GM19043 (cell line): ENCODE results near the gene WSB1.

Experiments used
- ATAC-seq: cut with Tn5 transposase; IDR thresholded peaks from one replicate; pipeline ENCODE4 v1.9.1; 2021; ENCODE audit warnings: low read depth; ENCODE audit not compliant: unreplicated experiment

WSB1 gene

DNA sequence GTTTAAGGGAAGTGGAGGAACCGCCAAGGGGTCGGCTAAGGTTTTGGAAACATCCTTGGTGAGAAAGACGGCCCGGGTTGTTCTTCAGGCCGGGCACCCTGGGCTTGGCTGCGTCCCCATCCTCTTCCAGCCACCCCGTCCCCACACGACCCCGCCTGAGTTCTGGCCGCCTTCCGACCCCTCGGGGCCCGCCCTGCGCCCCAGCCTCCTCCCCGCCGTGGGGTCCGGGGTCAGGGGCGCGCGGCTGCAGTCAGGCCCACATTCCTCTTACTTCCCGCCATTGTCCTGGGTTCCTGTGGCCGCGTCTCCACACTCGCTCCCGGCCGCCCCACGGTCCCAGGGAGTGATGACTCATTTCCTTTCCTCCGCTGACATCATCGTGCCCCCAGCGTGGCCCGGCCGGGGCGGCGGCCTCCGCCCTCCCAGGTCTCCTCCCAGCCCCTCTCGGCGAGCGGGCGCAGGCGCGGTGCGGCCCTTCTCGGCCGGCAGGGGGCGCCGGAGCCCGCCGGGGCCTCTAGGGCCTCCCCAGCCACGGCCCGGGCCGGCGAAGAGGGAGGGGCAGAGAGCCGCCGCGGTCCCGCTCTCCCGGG is 59.6 kb downstream of the WSB1 start:
- ATAC-seq: peak; percentile 74

DNA sequence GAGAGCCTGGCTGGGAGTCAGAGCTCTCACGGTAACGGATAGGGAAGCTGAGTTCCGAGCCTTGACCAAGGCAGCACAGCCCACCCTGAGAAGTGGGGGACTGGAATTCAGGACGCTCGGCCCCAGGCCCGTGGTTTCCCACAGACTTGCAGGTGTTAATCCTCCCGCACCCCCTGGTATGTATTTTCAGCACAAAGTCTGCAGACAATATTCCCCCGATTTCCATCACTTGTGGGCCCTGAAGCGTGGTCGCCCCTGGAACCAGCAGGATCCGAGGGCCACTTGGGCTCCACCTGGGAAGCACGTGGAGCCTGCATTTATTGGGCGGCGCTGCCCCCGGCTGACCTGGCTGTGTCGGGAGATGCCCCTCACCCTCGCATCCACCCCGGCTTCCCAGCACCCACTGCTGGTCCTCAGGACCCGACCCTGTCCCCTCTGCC is 60.2 kb downstream of the WSB1 start:
- peak; percentile 3 for ATAC-seq

DNA sequence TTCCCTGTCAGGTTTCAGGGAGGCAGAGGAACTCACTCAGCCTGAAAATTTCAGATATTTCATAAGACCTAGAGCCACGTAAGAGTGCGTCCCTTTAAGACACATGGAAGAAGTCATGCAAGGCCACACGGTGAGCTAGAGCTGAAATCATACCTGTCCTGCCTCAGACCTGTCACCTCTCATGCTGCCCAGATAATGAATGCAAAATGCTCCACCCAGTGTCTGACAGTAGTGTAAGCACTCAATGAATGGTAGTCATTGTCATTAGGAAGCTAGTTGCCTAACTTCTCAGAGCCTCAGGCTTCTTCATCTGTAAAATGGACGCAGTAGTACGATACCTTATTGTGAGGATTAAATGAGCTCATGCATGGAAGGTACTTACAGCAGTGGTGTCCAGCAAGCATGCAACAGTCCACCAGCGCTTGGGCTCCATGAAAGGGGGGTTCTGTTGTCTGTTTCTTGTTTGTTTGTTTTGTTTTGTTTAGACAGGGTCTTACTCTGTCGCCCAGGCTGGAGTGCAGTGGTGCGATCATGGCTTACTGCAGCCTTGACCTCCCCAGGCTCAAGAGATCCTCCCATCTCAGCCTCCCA is 60.7 kb downstream of the WSB1 start:
- ATAC-seq: no peak

DNA sequence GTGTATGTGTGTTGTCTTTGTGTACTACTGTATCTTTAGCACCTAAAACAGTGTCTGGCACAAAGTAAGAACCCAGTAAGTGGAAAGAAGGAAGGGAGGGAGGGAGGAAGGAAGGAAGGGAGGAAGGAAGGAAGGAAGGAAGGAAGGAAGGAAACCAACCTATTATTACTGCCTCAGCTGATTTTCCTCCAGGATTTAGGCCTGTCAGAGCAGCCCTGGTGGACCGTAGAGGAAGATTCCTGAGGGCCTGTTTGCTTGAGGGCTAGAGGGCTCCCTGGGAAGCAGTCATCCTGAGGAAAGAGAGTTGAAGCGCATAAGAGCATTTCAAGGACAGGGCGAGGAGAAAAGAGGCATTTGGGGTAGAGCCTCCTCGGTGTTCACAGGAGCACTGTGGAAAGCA is 61.5 kb downstream of the WSB1 start:
- ATAC-seq: no peak

DNA sequence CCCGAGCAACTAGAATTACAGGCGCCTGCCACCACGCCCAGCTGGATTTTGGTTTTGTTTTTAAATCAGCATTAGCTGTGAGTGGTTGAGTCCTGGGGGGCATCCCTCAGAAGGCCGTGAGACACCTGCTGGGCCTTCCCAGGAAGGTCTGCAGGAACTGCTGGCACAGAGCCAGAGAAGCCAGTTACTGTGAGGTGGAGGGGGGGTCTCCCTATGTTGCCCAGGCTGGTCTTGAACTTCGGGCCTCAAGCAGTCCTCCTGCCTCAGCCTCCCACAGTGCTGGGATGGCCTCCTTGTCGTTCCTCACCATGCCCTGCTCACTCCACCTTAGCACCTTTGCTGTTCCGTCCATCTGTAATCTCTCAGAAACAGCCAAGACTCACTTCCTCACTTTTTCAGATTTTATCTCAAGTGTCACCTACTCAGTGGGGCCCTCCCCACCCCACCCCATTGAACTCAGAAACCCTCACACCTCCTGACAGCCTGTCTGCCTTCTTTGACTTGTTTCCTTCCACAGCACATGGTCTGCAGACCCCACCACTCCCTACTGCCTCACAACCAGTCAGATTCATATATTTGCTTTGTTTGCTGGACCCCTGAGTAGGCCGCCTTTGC is 62.3 kb downstream of the WSB1 start:
- no peak for ATAC-seq

DNA sequence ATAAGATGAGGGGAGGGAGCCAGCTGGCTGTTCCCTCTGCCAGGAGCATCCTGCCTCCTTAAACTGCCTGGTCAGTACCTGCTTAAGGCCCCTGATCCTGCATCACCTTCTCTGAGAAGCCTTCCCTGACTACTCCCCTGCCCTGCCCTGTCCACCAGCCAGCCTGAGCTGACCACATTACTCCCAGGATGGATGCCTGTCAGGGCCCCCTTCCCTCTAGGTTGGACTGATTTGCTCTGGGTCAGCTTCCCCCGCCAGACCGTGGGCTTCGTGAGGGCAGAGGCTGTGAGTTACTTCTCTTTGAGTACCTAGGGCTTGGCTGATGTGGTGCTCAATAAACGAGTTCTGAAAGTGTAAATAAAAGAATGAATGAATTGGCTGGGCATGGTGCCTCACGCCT is 63.3 kb downstream of the WSB1 start:
- no peak for ATAC-seq

DNA sequence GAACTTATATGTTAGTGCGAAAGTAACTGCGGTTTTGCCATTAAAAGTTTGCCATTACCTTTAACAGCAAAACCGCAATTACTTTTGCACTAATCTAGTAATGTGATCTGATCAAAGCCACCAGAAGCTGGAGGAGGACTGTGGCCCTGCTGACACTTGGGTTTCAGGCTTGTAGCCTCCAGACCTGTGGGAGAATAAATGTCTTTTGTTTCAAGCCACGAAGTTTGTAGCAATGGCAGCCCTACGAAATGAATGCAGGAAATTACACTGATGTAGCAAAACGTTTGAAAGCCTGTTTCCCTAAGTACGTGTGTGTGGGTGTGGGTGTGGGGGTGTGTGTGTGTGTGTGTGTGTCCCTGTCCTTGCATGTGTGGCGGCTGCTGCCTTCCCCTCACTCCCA is 66.6 kb downstream of the WSB1 start:
- ATAC-seq: no peak

DNA sequence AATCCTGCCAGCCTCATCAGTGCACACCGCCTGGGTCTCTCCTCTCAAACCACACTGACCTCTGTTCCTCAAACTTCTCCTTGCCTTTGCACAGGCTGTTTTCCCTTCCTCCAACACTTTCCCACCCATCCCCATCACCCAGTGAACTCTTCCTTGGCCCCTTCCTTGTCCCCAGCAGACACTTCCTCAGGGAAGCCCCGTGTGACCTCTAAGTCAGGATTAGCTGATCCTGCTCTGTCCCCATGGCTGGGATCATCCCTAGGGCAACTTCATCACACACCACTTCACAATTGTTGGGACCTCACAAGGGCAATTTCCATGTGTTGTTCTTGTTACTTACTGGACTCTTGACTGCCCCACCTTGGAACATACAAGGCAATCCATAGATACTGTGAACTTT is 67.8 kb downstream of the WSB1 start:
- no peak for ATAC-seq

DNA sequence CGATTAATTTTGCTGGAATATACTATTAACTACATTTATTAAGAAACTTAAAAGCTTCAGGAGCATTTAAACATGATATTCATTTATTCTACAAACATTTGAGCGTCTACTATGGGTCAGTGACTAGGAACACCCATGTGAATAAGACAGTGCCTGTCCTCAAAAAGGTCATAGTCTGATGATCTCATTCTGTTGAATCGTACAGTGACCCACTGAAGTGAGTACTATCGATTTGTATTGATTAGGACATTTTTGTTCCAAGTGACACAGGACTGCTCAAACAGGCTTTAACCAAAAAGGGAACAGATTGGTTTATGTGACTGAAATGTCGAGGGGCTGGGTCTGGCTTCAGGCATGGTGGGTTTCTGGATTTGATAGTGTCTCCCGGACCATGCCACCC is 68.6 kb downstream of the WSB1 start:
- ATAC-seq: no peak

DNA sequence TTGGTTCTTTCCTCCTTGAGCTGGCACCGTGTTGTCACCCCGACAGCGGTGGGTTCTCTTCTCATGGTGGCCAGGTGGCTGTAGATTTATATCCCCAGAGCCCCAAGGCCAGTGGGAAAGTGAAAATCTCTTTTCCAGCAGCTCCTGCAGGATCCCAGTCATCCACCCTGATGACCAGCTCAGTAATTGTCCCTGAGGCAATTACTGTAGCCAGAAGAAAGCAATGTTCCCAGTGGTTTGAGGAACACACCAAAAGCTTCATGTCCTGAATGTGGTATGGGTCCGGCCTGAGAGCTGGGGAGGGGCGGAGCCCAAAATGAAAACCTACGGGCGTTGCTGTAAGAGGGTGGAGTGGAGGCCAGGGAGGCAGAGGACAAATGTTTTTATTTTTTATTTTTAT is 69.0 kb downstream of the WSB1 start:
- ATAC-seq: no peak

DNA sequence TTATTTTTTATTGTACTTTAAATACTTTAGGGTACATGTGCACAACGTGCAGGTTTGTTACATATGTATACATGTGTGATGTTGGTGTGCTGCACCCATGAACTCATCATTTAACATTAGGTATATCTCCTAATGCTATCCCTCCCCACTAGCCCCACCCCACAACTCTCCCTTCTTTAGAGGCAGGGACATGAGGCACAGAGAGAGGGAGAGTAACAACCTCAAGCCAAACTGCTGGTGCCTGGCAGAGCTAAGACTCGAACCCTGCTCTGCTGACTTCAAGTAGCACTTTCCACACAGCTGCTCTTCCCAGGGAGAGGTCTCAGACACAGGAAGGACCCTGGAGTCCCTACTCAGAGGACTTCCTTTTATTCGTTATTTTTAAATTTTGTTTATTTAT is 69.4 kb downstream of the WSB1 start:
- no peak for ATAC-seq
